ENCODE measurements around the gene CSMD2.

CSMD2 gene

DNA sequence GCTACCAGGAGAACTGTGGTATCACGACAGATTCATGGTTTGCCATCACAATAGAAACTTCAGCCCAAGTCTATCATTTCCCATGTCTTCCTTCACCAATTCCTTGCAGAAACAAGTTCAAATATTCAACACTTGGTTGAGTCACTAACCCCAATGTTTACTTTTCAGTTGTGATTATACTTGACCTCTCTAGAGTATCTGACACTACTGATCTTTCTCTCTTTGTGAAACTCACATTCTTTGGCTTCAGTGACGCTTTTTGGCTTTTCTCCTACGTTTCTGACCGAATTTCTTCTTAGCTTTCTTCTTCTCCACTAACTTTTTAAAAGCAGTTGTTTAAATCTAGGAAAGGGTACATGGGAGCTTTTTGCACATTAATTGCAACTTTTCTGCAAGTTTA is 350.0 kb downstream of the CSMD2 start:
- no peaks in the 10 kb centered on the region for H3K4me1 ChIP-seq (ENCODE audit: insufficient read depth, low read length)
- 95% methylated on average over 4 of the region's 4 CpGs for WGBS

DNA sequence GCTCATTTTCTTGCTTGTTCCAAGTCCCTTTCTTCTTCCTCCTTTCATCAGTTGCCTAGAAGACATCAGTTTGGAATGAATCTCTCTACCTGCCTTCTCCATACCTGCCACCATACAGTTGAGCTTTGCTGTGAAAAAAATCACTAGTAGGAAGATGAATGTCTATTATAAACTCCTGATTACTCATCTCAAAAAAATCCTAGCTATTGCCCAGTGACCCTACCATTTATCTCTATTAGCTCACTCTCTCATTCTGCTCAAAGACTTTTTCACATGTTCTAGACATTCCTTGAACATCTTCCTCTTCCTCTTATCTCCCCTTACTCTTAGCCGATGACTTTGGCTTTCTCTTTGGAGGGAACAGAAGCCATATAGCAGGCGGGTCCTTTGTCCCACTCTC is 350.9 kb downstream of the CSMD2 start:
- no peaks in the 10 kb centered on the region for H3K4me1 ChIP-seq (ENCODE audit: insufficient read depth, low read length)

More for the DNA sequence above, 350.0 kb downstream of the CSMD2 start:
- Histone ChIP-seq H3K9ac (ENCODE audit: low read depth, low read length) (no peak overlapping the region), H3K27me3 (ENCODE audit: insufficient read depth, low read length) (no peaks in the 10 kb centered on the region), H3K4me3 (ENCODE audit: low read length) (no peak overlapping the region), H3K27ac (ENCODE audit: low read depth, low read length) (no peak overlapping the region), H3K36me3 (ENCODE audit: insufficient read depth, low read length) (no peaks in the 10 kb centered on the region), H3K9me3 (ENCODE audit: insufficient read depth, low read depth, low read length) (no peaks in the 10 kb centered on the region)

DNA sequence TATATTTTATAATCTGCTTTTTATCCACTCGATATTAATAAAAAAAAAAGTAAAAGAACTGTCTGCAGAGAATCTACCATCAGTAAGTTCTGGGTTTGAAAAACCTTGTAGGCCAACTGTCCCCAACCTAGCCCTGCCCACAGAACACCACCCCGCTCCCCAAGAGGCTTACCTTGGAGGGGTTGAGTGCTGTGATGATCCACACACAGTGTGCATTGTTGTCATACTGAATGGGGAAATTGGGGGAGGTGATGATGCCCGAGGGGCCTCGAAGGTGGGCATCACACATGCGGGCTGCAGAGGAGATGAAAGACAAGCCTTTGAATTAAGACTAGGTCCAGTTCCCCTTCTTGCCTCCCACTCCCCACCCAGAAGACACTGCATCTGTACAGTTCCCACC is 354.5 kb downstream of the CSMD2 start:
- H3K27me3 ChIP-seq (ENCODE audit: insufficient read depth, low read length) = no peaks in the 10 kb centered on the region
- WGBS = 96% methylated on average over 4 of the region's 5 CpGs
- peaks cover 17% of the 10 kb centered on the region; the same call in 1 of the 2 replicates for H3K9me3 ChIP-seq (ENCODE audit: insufficient read depth, low read depth, low read length)
- H3K4me1 ChIP-seq (ENCODE audit: insufficient read depth, low read length) = 0 out of 2 replicates have a peak, but pooled peaks cover 3% of the 10 kb centered on the region
- no peak overlapping the region for H3K4me3 ChIP-seq (ENCODE audit: low read length)
- H3K36me3 ChIP-seq (ENCODE audit: insufficient read depth, low read length) = 0 out of 2 replicates have a peak, but pooled peaks cover 2% of the 10 kb centered on the region
- no peak overlapping the region for H3K27ac ChIP-seq (ENCODE audit: low read depth, low read length)
- H3K9ac ChIP-seq (ENCODE audit: low read depth, low read length) = no peak overlapping the region

More for the DNA sequence above, 350.9 kb downstream of the CSMD2 start:
- Histone ChIP-seq H3K27me3 (ENCODE audit: insufficient read depth, low read length) (no peaks in the 10 kb centered on the region), H3K9ac (ENCODE audit: low read depth, low read length) (no peak overlapping the region), H3K27ac (ENCODE audit: low read depth, low read length) (no peak overlapping the region), H3K9me3 (ENCODE audit: insufficient read depth, low read depth, low read length) (0 out of 2 replicates have a peak, but pooled peaks cover 4% of the 10 kb centered on the region), H3K4me3 (ENCODE audit: low read length) (no peak overlapping the region), H3K36me3 (ENCODE audit: insufficient read depth, low read length) (0 out of 2 replicates have a peak, but pooled peaks cover 2% of the 10 kb centered on the region)
- WGBS = 95% methylated on average over 2 of the region's 2 CpGs

DNA sequence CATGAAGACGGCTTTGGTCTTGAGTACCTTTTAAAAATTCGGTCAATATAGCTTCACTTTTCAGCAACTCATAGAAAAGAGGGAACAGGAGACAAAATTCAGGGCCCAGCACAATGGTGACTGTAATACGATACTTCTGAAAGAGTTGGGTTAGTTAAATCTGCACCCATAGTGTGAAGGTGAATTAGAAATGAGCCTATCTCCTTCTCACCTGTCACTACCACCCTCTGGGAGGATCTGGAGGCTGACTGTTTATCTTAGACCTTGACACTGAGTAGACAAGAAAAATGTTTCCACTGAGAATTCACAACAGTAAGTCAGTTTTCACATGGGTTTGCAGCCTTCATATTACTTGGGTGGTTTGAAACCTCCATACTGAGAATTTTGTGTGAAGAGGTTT is 359.0 kb downstream of the CSMD2 start:
- Histone ChIP-seq H3K9me3 (ENCODE audit: insufficient read depth, low read depth, low read length) (peaks cover 17% of the 10 kb centered on the region; the same call in 1 of the 2 replicates), H3K4me3 (ENCODE audit: low read length) (no peak overlapping the region), H3K36me3 (ENCODE audit: insufficient read depth, low read length) (0 out of 2 replicates have a peak, but pooled peaks cover 2% of the 10 kb centered on the region), H3K27ac (ENCODE audit: low read depth, low read length) (no peak overlapping the region), H3K27me3 (ENCODE audit: insufficient read depth, low read length) (no peaks in the 10 kb centered on the region), H3K9ac (ENCODE audit: low read depth, low read length) (no peak overlapping the region), H3K4me1 (ENCODE audit: insufficient read depth, low read length) (0 out of 2 replicates have a peak, but pooled peaks cover 3% of the 10 kb centered on the region)
- 86% methylated on average over 3 of the region's 3 CpGs for WGBS

DNA sequence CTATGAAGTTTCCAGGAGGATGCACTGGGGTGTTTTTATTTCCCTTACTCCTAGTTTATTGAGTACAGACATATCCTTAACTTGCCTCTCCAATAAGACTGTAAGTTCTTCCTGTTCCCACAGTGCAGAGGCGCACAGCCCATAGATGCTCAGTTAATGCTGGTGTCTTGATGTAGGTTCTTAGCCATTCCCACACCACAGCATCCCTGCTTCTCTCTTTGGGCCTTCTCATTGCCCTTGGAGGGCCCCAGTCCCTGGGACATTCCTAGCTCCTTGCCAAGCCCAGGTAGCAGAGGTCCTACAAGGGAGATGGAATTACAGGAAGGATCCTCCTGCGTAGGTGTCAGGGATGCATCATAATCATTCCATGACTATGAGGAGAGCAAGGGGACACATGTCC is 362.8 kb downstream of the CSMD2 start:
- 0 out of 2 replicates have a peak, but pooled peaks cover 2% of the 10 kb centered on the region for H3K36me3 ChIP-seq (ENCODE audit: insufficient read depth, low read length)
- H3K9ac ChIP-seq (ENCODE audit: low read depth, low read length) = no peak overlapping the region
- 0 out of 2 replicates have a peak, but pooled peaks cover 3% of the 10 kb centered on the region for H3K4me1 ChIP-seq (ENCODE audit: insufficient read depth, low read length)
- H3K27me3 ChIP-seq (ENCODE audit: insufficient read depth, low read length) = no peaks in the 10 kb centered on the region
- WGBS = 100% methylated on average over 2 of the region's 2 CpGs
- H3K4me3 ChIP-seq (ENCODE audit: low read length) = no peak overlapping the region
- H3K27ac ChIP-seq (ENCODE audit: low read depth, low read length) = no peak overlapping the region
- H3K9me3 ChIP-seq (ENCODE audit: insufficient read depth, low read depth, low read length) = peaks cover 10% of the 10 kb centered on the region

GRCh38 chr1:33797849-33798248 is 367.2 kb downstream of the CSMD2 start:
- peaks cover 11% of the 10 kb centered on the region; the same call in 1 of the 2 replicates for H3K36me3 ChIP-seq (ENCODE audit: insufficient read depth, low read length)
- 91% methylated on average over 6 of the region's 6 CpGs for WGBS

DNA sequence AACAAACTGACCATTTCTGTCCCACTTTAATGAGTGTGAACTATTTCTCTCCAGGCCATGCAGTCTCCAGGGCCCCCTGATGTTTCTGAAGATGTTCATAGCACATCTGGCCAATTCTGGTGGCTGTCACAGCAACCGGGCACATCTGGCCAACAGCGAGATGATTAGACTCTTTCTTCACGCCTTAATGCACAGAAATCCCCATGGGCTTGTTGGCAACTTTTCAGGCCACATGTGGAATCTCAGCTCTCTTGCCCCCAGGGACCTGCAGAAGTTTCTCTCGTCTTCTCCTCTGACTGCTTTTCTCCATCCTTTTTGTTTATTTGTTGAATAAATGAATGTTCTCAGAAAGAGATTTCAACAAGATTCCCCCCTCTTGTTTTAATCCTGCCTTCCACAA is 372.4 kb downstream of the CSMD2 start:
- H3K4me3 ChIP-seq (ENCODE audit: low read length) = no peak overlapping the region
- no peak overlapping the region for H3K9ac ChIP-seq (ENCODE audit: low read depth, low read length)
- WGBS = 93% methylated on average over 4 of the region's 4 CpGs

More at GRCh38 chr1:33797849-33798248, 367.2 kb downstream of the CSMD2 start:
- no peak overlapping the region for H3K27ac ChIP-seq (ENCODE audit: low read depth, low read length)
- H3K9ac ChIP-seq (ENCODE audit: low read depth, low read length) = no peak overlapping the region
- no peaks in the 10 kb centered on the region for H3K27me3 ChIP-seq (ENCODE audit: insufficient read depth, low read length)
- H3K4me3 ChIP-seq (ENCODE audit: low read length) = no peak overlapping the region
- no peaks in the 10 kb centered on the region for H3K4me1 ChIP-seq (ENCODE audit: insufficient read depth, low read length)
- peaks cover 17% of the 10 kb centered on the region for H3K9me3 ChIP-seq (ENCODE audit: insufficient read depth, low read depth, low read length)

GRCh38 chr1:33792216-33792615 is 372.8 kb downstream of the CSMD2 start:
- WGBS = 91% methylated on average over 4 of the region's 4 CpGs
- Histone ChIP-seq H3K9me3 (ENCODE audit: insufficient read depth, low read depth, low read length) (peaks cover 7% of the 10 kb centered on the region), H3K9ac (ENCODE audit: low read depth, low read length) (no peak overlapping the region), H3K4me3 (ENCODE audit: low read length) (no peak overlapping the region), H3K36me3 (ENCODE audit: insufficient read depth, low read length) (peaks cover 22% of the 10 kb centered on the region), H3K27ac (ENCODE audit: low read depth, low read length) (no peak overlapping the region), H3K27me3 (ENCODE audit: insufficient read depth, low read length) (no peaks in the 10 kb centered on the region), H3K4me1 (ENCODE audit: insufficient read depth, low read length) (no peaks in the 10 kb centered on the region)

More for the DNA sequence above, 372.4 kb downstream of the CSMD2 start:
- no peak overlapping the region for H3K27ac ChIP-seq (ENCODE audit: low read depth, low read length)
- no peaks in the 10 kb centered on the region for H3K27me3 ChIP-seq (ENCODE audit: insufficient read depth, low read length)
- H3K9me3 ChIP-seq (ENCODE audit: insufficient read depth, low read depth, low read length) = peaks cover 11% of the 10 kb centered on the region
- H3K36me3 ChIP-seq (ENCODE audit: insufficient read depth, low read length) = peaks cover 20% of the 10 kb centered on the region
- no peaks in the 10 kb centered on the region for H3K4me1 ChIP-seq (ENCODE audit: insufficient read depth, low read length)

- H3K9ac ChIP-seq (ENCODE audit: low read depth, low read length) = no peak overlapping the region
- no peak overlapping the region for H3K4me3 ChIP-seq (ENCODE audit: low read length)
- H3K9me3 ChIP-seq (ENCODE audit: insufficient read depth, low read depth, low read length) = 0 out of 2 replicates have a peak, but pooled peaks cover 4% of the 10 kb centered on the region
- no peaks in the 10 kb centered on the region for H3K27me3 ChIP-seq (ENCODE audit: insufficient read depth, low read length)
- WGBS = 62% methylated on average over 2 of the region's 2 CpGs
- H3K36me3 ChIP-seq (ENCODE audit: insufficient read depth, low read length) = peaks cover 25% of the 10 kb centered on the region
- H3K4me1 ChIP-seq (ENCODE audit: insufficient read depth, low read length) = no peaks in the 10 kb centered on the region
- no peak overlapping the region for H3K27ac ChIP-seq (ENCODE audit: low read depth, low read length)
Measured at GRCh38 chr1:33791251-33791650, 373.8 kb downstream of the CSMD2 start.

- WGBS = 97% methylated on average over 1 of the region's 1 CpG
- Histone ChIP-seq H3K4me3 (ENCODE audit: low read length) (no peak overlapping the region), H3K27me3 (ENCODE audit: insufficient read depth, low read length) (no peaks in the 10 kb centered on the region), H3K27ac (ENCODE audit: low read depth, low read length) (no peak overlapping the region), H3K4me1 (ENCODE audit: insufficient read depth, low read length) (no peaks in the 10 kb centered on the region), H3K9me3 (ENCODE audit: insufficient read depth, low read depth, low read length) (no peaks in the 10 kb centered on the region), H3K36me3 (ENCODE audit: insufficient read depth, low read length) (peaks cover 21% of the 10 kb centered on the region), H3K9ac (ENCODE audit: low read depth, low read length) (no peak overlapping the region)
Measured at GRCh38 chr1:33790577-33790976, 374.5 kb downstream of the CSMD2 start.

DNA sequence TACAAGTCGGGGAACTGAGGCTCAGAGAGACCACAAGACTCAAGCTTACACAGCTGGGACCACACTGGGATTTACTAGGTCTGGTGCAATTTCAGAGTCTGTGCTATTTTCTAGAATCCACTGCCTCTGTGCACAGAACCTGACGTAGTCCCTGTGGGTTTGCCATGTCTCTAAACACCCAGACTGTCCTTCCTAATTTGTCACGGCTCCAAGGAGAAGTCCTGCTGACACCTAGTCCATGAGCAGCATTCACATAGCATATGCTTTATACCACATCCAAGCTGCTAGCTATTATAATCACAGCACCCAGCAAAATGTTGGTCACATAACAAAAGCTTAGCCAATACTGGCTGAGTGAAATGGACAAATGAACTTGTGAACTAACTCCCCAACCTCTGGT is 380.2 kb downstream of the CSMD2 start:
- H3K9ac ChIP-seq (ENCODE audit: low read depth, low read length) = no peak overlapping the region

GRCh38 chr1:33782776-33783175 is 382.3 kb downstream of the CSMD2 start:
- H3K27ac ChIP-seq (ENCODE audit: low read depth, low read length) = no peak overlapping the region
- no peak overlapping the region; the same call in 1 of the 2 replicates for H3K9ac ChIP-seq (ENCODE audit: low read depth, low read length)
- H3K9me3 ChIP-seq (ENCODE audit: insufficient read depth, low read depth, low read length) = no peaks in the 10 kb centered on the region
- WGBS = 92% methylated on average over 7 of the region's 7 CpGs
- no peaks in the 10 kb centered on the region for H3K27me3 ChIP-seq (ENCODE audit: insufficient read depth, low read length)
- peaks cover 18% of the 10 kb centered on the region; the same call in 1 of the 2 replicates for H3K36me3 ChIP-seq (ENCODE audit: insufficient read depth, low read length)
- H3K4me3 ChIP-seq (ENCODE audit: low read length) = no peak overlapping the region
- no peaks in the 10 kb centered on the region for H3K4me1 ChIP-seq (ENCODE audit: insufficient read depth, low read length)

More for the DNA sequence above, 380.2 kb downstream of the CSMD2 start:
- Histone ChIP-seq H3K9me3 (ENCODE audit: insufficient read depth, low read depth, low read length) (no peaks in the 10 kb centered on the region), H3K27me3 (ENCODE audit: insufficient read depth, low read length) (no peaks in the 10 kb centered on the region), H3K36me3 (ENCODE audit: insufficient read depth, low read length) (peaks cover 16% of the 10 kb centered on the region), H3K4me1 (ENCODE audit: insufficient read depth, low read length) (no peaks in the 10 kb centered on the region), H3K4me3 (ENCODE audit: low read length) (no peak overlapping the region), H3K27ac (ENCODE audit: low read depth, low read length) (no peak overlapping the region)
- 95% methylated on average over 3 of the region's 3 CpGs for WGBS

Data from HUES64 (cell line).